Body of pancreas (tissue), 4 donors: ENCODE results near the gene ATG2A.

Experiments
- CTCF ChIP-seq, 7 experiments: fragments of 450-650 bp in 4 of 7; fragments of 200-600 bp in 3 of 7; sonication (generic) in 3 of 7; IDR thresholded peaks; one replicate each; pipeline ENCODE4 v1.5.1; 2016 to 2019; ENCODE audit warnings: antibody characterized with exemption in 7 of 7
- POLR2A ChIP-seq, 3 donors: fragments of 450-650 bp; IDR thresholded peaks; one replicate each; pipeline ENCODE4 v1.6.1; 2016; ENCODE audit warnings: antibody characterized with exemption in 3 of 3, mild to moderate bottlenecking in 2 of 3

GRCh38 chr11:64868904-64869570 lies 48.0 kb downstream of the ATG2A start:
- TF ChIP-seq CTCF (IDR thresholded peaks at IDR 0.05) (no peak), POLR2A (IDR thresholded peaks at IDR 0.05) (no peak)
